Measurements from ENCODE around the gene SDK1. TPM values are rescaled to one million over a fixed set of nuclear protein-coding genes. Genes with fewer than 3 reads are reported as not detected.

The SDK1 gene
- total RNA-seq, 2 experiments from 2014 or later, result 0.19 to 0.36 TPM

DNA sequence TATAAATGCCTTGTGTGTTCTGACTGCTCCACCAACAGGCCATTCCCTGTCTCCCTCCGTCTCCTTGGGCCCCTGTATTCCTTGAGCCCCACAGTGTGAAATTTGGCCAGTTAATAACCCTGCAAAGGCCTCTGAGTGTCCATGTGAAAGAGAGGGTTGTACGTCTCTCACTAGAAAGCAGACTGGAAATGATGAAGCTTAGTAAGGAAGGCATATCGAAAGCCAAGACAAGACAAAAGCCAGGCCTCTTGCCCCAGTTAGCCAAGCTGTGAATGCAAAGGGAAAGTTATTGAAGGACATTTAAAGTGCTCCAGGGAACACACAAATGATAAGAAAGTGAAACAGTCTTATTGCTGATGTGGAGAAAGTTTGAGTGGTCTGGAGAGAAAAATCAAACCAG, 680.2 kb downstream of the SDK1 start:
- ChIA-PET POLR2A (no interaction called here), CTCF (ENCODE audit: unreplicated experiment) (no interaction called here)
- H3K79me2 ChIP-seq (ENCODE audit: insufficient read depth, low read depth, low read length), result no peaks in the 10 kb centered on the region
- H3K36me3 ChIP-seq (ENCODE audit: insufficient read depth, low read length), result no peaks in the 10 kb centered on the region
- no peaks in the 10 kb centered on the region for H3K9me3 ChIP-seq (ENCODE audit: low read length)
- no peak overlapping the region for H3K27ac ChIP-seq (ENCODE audit: low read depth, low read length, poor library complexity, severe bottlenecking)
- intact Hi-C loops (cut with micrococcal nuclease; ENCODE audit: unreplicated experiment), result no loop called here
- H3K4me1 ChIP-seq (ENCODE audit: insufficient read depth, low read length, poor library complexity, severe bottlenecking), result no peaks in the 10 kb centered on the region
- no peak overlapping the region for H3K4me2 ChIP-seq (ENCODE audit: low read length)
- no TSS peak for BruUV-seq (replicated peaks)
- no peak for DNase-seq (ENCODE audit: low spot score)
- TF ChIP-seq, protein P1, sequence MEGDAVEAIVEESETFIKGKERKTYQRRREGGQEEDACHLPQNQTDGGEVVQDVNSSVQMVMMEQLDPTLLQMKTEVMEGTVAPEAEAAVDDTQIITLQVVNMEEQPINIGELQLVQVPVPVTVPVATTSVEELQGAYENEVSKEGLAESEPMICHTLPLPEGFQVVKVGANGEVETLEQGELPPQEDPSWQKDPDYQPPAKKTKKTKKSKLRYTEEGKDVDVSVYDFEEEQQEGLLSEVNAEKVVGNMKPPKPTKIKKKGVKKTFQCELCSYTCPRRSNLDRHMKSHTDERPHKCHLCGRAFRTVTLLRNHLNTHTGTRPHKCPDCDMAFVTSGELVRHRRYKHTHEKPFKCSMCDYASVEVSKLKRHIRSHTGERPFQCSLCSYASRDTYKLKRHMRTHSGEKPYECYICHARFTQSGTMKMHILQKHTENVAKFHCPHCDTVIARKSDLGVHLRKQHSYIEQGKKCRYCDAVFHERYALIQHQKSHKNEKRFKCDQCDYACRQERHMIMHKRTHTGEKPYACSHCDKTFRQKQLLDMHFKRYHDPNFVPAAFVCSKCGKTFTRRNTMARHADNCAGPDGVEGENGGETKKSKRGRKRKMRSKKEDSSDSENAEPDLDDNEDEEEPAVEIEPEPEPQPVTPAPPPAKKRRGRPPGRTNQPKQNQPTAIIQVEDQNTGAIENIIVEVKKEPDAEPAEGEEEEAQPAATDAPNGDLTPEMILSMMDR (conservative IDR thresholded peaks at IDR 0.05; ENCODE audit: low read length), result no peak
- no peak for TF ChIP-seq EZH2phosphoT487 (IDR thresholded peaks at IDR 0.05; ENCODE audit: borderline replicate concordance, low read depth, low read length)
- no peak overlapping the region for H2AFZ ChIP-seq (ENCODE audit: low read length)
- H3K9me2 ChIP-seq (ENCODE audit: insufficient read depth, low read length), result no peaks in the 10 kb centered on the region
- no peaks in the 10 kb centered on the region for H4K20me1 ChIP-seq (ENCODE audit: insufficient read depth, low read length)
- no peak overlapping the region for H3K4me3 ChIP-seq (ENCODE audit: low read depth, low read length, poor library complexity, severe bottlenecking)

DNA sequence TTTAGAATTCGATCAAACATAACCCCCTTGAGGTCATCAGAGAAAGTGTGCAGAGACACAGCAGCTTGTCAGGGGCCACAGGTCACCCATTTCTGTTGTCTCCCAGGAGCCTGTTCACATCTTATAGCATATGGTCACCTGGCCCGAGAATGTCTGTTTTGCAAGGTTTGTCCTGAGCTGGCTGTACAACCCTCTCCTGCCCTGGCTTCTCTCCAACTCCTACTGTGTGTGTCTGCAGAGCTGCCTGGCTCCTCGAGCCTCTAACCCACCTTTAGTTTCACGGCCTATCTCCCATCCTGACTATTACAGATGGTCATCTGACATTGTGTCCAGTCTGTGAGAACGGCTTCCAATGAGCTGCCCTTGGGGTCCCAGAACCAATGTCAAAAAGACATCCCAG, 683.4 kb downstream of the SDK1 start:
- no peaks in the 10 kb centered on the region for H3K4me1 ChIP-seq (ENCODE audit: insufficient read depth, low read length, poor library complexity, severe bottlenecking)

DNA sequence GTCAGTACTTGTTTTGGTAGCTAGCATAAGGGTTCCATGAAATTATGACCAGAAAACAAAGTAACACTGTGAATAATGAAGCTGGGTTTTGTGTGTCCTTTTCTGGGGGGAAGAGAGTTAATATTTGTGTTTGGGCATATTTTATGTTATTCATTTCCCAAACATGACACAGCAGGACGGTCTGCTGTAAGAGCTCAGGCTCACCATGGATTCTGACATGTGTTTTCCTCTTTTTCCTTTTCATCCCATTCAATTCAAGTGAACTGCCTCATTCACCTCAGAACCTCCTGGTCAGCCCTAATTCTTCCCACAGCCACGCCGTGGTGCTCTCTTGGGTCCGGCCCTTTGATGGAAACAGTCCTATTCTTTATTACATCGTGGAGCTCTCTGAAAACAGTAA, 685.9 kb downstream of the SDK1 start:
- no peak for DNase-seq (ENCODE audit: low spot score)
- no peaks in the 10 kb centered on the region for H3K4me1 ChIP-seq (ENCODE audit: insufficient read depth, low read length, poor library complexity, severe bottlenecking)
- H3K9me2 ChIP-seq (ENCODE audit: insufficient read depth, low read length), result no peaks in the 10 kb centered on the region
- no peak overlapping the region for H3K4me3 ChIP-seq (ENCODE audit: low read depth, low read length, poor library complexity, severe bottlenecking)
- H3K36me3 ChIP-seq (ENCODE audit: insufficient read depth, low read length), result no peaks in the 10 kb centered on the region
- TF ChIP-seq, protein P1 (conservative IDR thresholded peaks at IDR 0.05; ENCODE audit: low read length), result no peak
- no peak for TF ChIP-seq EZH2phosphoT487 (IDR thresholded peaks at IDR 0.05; ENCODE audit: borderline replicate concordance, low read depth, low read length)
- no peak overlapping the region for H3K27ac ChIP-seq (ENCODE audit: low read depth, low read length, poor library complexity, severe bottlenecking)
- H2AFZ ChIP-seq (ENCODE audit: low read length), result no peak overlapping the region
- H3K4me2 ChIP-seq (ENCODE audit: low read length), result no peak overlapping the region
- no TSS peak for BruUV-seq (replicated peaks)
- no peaks in the 10 kb centered on the region for H4K20me1 ChIP-seq (ENCODE audit: insufficient read depth, low read length)
- ChIA-PET POLR2A (no interaction called here), CTCF (ENCODE audit: unreplicated experiment) (no interaction called here)
- intact Hi-C loops (cut with micrococcal nuclease; ENCODE audit: unreplicated experiment), result no loop called here
- H3K9me3 ChIP-seq (ENCODE audit: low read length), result no peaks in the 10 kb centered on the region
- no peaks in the 10 kb centered on the region for H3K79me2 ChIP-seq (ENCODE audit: insufficient read depth, low read depth, low read length)

More for the DNA sequence above, 683.4 kb downstream of the SDK1 start:
- Histone ChIP-seq H2AFZ (ENCODE audit: low read length) (no peak overlapping the region), H3K36me3 (ENCODE audit: insufficient read depth, low read length) (no peaks in the 10 kb centered on the region), H3K4me3 (ENCODE audit: low read depth, low read length, poor library complexity, severe bottlenecking) (no peak overlapping the region), H3K79me2 (ENCODE audit: insufficient read depth, low read depth, low read length) (no peaks in the 10 kb centered on the region), H4K20me1 (ENCODE audit: insufficient read depth, low read length) (no peaks in the 10 kb centered on the region), H3K9me2 (ENCODE audit: insufficient read depth, low read length) (no peaks in the 10 kb centered on the region), H3K27ac (ENCODE audit: low read depth, low read length, poor library complexity, severe bottlenecking) (no peak overlapping the region), H3K4me2 (ENCODE audit: low read length) (no peak overlapping the region), H3K9me3 (ENCODE audit: low read length) (no peaks in the 10 kb centered on the region)
- no peak for TF ChIP-seq EZH2phosphoT487 (IDR thresholded peaks at IDR 0.05; ENCODE audit: borderline replicate concordance, low read depth, low read length)
- intact Hi-C loops (cut with micrococcal nuclease; ENCODE audit: unreplicated experiment), result no loop called here
- no TSS peak for BruUV-seq (replicated peaks)
- no peak for DNase-seq (ENCODE audit: low spot score)
- POLR2A ChIA-PET, result no interaction called here
- CTCF ChIA-PET (ENCODE audit: unreplicated experiment), result no interaction called here

Measured in OCI-LY7 (cell line).